Epithelial cell of proximal tubule (primary cell): ENCODE measurements around the gene CYSTM1. TPM values are rescaled to one million over a fixed set of nuclear protein-coding genes. Genes with fewer than 3 reads are reported as not detected.

Source experiments
- DNase-seq: peaks from one replicate; pipeline ENCODE4 v3.0.0-alpha.2; 2011; ENCODE audit warnings: low read depth
- H3K4me3 ChIP-seq: 2 replicates; pipeline ENCODE4 v1.5.1; 2011; ENCODE audit warnings: low read depth, mild to moderate bottlenecking, low read length
- CTCF ChIP-seq: conservative IDR thresholded peaks from 2 replicates; pipeline ENCODE4 v1.5.1; 2012; ENCODE audit warnings: low read depth, mild to moderate bottlenecking, low read length
- total RNA-seq: library from RNA; depleted of rRNA; stranded (reverse); fragments of >200 nt; gene quantifications from 2 replicates; pipeline ENCODE4 v1.2.3, GENCODE V29; 2015

CYSTM1 gene
- total RNA-seq, 1 donor from 2014 or later: 161 TPM

- no peak for DNase-seq
- no peak overlapping the region for H3K4me3 ChIP-seq
- no peak for TF ChIP-seq CTCF
Observed at GRCh38 chr5:140223567-140223966, 48.6 kb downstream of the CYSTM1 start.

- TF ChIP-seq CTCF: no peak
- no peak overlapping the region for H3K4me3 ChIP-seq
- no peak for DNase-seq
Observed at GRCh38 chr5:140224658-140225057, 49.7 kb downstream of the CYSTM1 start.

GRCh38 chr5:140225396-140225795 is 50.4 kb downstream of the CYSTM1 start:
- no peak for TF ChIP-seq CTCF
- no peak overlapping the region for H3K4me3 ChIP-seq
- no peak for DNase-seq

- H3K4me3 ChIP-seq: no peak overlapping the region
- DNase-seq: no peak
- no peak for TF ChIP-seq CTCF
Observed at GRCh38 chr5:140227046-140227445, 52.1 kb downstream of the CYSTM1 start.

GRCh38 chr5:140228364-140228837 is 53.4 kb downstream of the CYSTM1 start:
- DNase-seq: no peak
- TF ChIP-seq CTCF: no peak

GRCh38 chr5:140230373-140230772 is 55.4 kb downstream of the CYSTM1 start:
- no peak overlapping the region for H3K4me3 ChIP-seq
- no peak for TF ChIP-seq CTCF
- no peak for DNase-seq

More at GRCh38 chr5:140228364-140228837, 53.4 kb downstream of the CYSTM1 start:
- H3K4me3 ChIP-seq: no peak overlapping the region

- DNase-seq: no peak
- H3K4me3 ChIP-seq: no peak overlapping the region
- no peak for TF ChIP-seq CTCF
Observed at GRCh38 chr5:140232731-140233130, 57.7 kb downstream of the CYSTM1 start.
